IMR-90 (cell line): ENCODE data around the gene CCT7. TPM values are rescaled to one million over a fixed set of nuclear protein-coding genes. Genes with fewer than 3 reads are reported as not detected.

Experiments
- ATAC-seq: fragments of 200-7000 bp; cut with Tn5 transposase; 2 replicates; pipeline ENCODE4 v1.9.1; 2020; ENCODE audit warnings: low read depth, mild to moderate bottlenecking, moderate library complexity
- BruUV-seq: library from RNA; stranded (reverse); fragments of 400-500 nt; replicated peaks from 2 replicates; lab custom pipeline; 2021; lab: Mats Ljungman, UMichigan
- CTCF ChIA-PET: fragments of 300-600 bp; formaldehyde crosslinking; extraction: SDS; loops from one replicate; lab custom pipeline; 2021; ENCODE audit warnings: antibody characterized with exemption; lab: Yijun Ruan, JAX
- POLR2A ChIA-PET: fragments of 300-600 bp; sonication (Branson Sonifier 250); formaldehyde crosslinking; loops from one replicate; lab custom pipeline; 2022; ENCODE audit warnings: antibody characterized with exemption; ENCODE audit not compliant: unreplicated experiment; lab: Charles Lee
- DNase-seq: peaks from one replicate; pipeline ENCODE4 v3.0.0; 2013
- H2AFZ ChIP-seq: replicated peaks from 2 replicates; pipeline ENCODE3; 2013; ENCODE audit warnings: low read length, mild to moderate bottlenecking; ENCODE audit not compliant: poor library complexity
- H2AK5ac ChIP-seq: 2 replicates; pipeline ENCODE4 v1.6.1; 2013; ENCODE audit warnings: low read depth, low read length, inconsistent platforms
- H2AK9ac ChIP-seq: replicated peaks from 2 replicates; pipeline ENCODE3; 2013; ENCODE audit warnings: mild to moderate bottlenecking, low read depth, low read length, moderate library complexity; ENCODE audit not compliant: poor library complexity
- H2BK120ac ChIP-seq: 2 replicates; pipeline ENCODE4 v1.6.1; 2013; ENCODE audit warnings: low read depth, low read length, inconsistent platforms
- H2BK15ac ChIP-seq: 3 replicates; pipeline ENCODE4 v1.6.1; 2013; ENCODE audit warnings: low read depth, low read length, inconsistent platforms
- H2BK20ac ChIP-seq: 2 replicates; pipeline ENCODE4 v1.6.1; 2013; ENCODE audit warnings: low read depth, mild to moderate bottlenecking, inconsistent platforms, low read length, moderate library complexity
- H2BK5ac ChIP-seq: 2 replicates; pipeline ENCODE4 v1.6.1; 2013; ENCODE audit warnings: mild to moderate bottlenecking, low read depth, low read length, inconsistent platforms; ENCODE audit not compliant: poor library complexity, severe bottlenecking
- H3K14ac ChIP-seq: replicated peaks from 2 replicates; pipeline ENCODE4 v1.6.1; 2013; ENCODE audit warnings: low read depth, low read length, inconsistent platforms
- H3K18ac ChIP-seq: 2 replicates; pipeline ENCODE4 v1.6.1; 2013; ENCODE audit warnings: low read depth, low read length, control low read depth
- H3K23ac ChIP-seq: 2 replicates; pipeline ENCODE4 v1.6.1; 2013; ENCODE audit warnings: low read depth, low read length, inconsistent platforms
- H3K27ac ChIP-seq: 2 replicates; pipeline ENCODE4 v1.5.1; 2013; ENCODE audit warnings: mild to moderate bottlenecking, control low read depth, low read length; ENCODE audit not compliant: insufficient read depth
- H3K27me3 ChIP-seq: 2 replicates; pipeline ENCODE4 v1.6.1; 2013; ENCODE audit warnings: low read length; ENCODE audit not compliant: control insufficient read depth, insufficient read depth
- H3K36me3 ChIP-seq: 2 replicates; pipeline ENCODE4 v1.6.1; 2013; ENCODE audit warnings: low read length, mixed read lengths; ENCODE audit not compliant: control insufficient read depth, insufficient read depth
- H3K4ac ChIP-seq: 2 replicates; pipeline ENCODE4 v1.6.1; 2013; ENCODE audit warnings: low read depth, low read length, inconsistent platforms
- H3K4me1 ChIP-seq: 2 replicates; pipeline ENCODE4 v1.6.1; 2013; ENCODE audit warnings: low read length, mixed read lengths; ENCODE audit not compliant: control insufficient read depth, insufficient read depth
- H3K4me2 ChIP-seq: 2 replicates; pipeline ENCODE4 v1.6.1; 2013; ENCODE audit warnings: low read depth, mild to moderate bottlenecking, control low read depth, low read length, moderate library complexity
- H3K4me3 ChIP-seq: 2 replicates; pipeline ENCODE4 v1.5.1; 2013; ENCODE audit warnings: low read depth, mild to moderate bottlenecking, control low read depth, low read length, moderate library complexity; ENCODE audit not compliant: insufficient read depth
- H3K56ac ChIP-seq: 2 replicates; pipeline ENCODE4 v1.6.1; 2013; ENCODE audit warnings: low read length, inconsistent platforms; ENCODE audit not compliant: insufficient read depth; ENCODE audit errors: extremely low read depth
- H3K79me1 ChIP-seq, 2 experiments: 2 replicates each; pipeline ENCODE4 v1.6.1; 2013; ENCODE audit warnings: low read length in 2 of 2, inconsistent platforms in 1 of 2, low read depth in 1 of 2
- H3K9ac ChIP-seq: 2 replicates; pipeline ENCODE4 v1.6.1; 2013; ENCODE audit warnings: low read depth, low read length, control low read depth
- H3K9me1 ChIP-seq: 2 replicates; pipeline ENCODE4 v1.6.1; 2013; ENCODE audit warnings: low read length, inconsistent platforms; ENCODE audit not compliant: insufficient read depth
- H3K9me3 ChIP-seq: 2 replicates; pipeline ENCODE4 v1.6.1; 2013; ENCODE audit warnings: low read length; ENCODE audit not compliant: control insufficient read depth, insufficient read depth
- H4K20me1 ChIP-seq: 2 replicates; pipeline ENCODE4 v1.6.1; 2013; ENCODE audit warnings: low read length, inconsistent platforms; ENCODE audit not compliant: insufficient read depth
- H4K5ac ChIP-seq: 2 replicates; pipeline ENCODE4 v1.6.1; 2013; ENCODE audit warnings: mild to moderate bottlenecking, low read depth, low read length, control low read depth
- H4K8ac ChIP-seq, 2 experiments: 2 replicates each; pipeline ENCODE4 v1.6.1; 2013; ENCODE audit warnings: low read depth in 2 of 2, low read length in 2 of 2, control low read depth in 1 of 2, inconsistent platforms in 1 of 2
- H4K91ac ChIP-seq: 2 replicates; pipeline ENCODE4 v1.6.1; 2013; ENCODE audit warnings: low read depth, low read length, inconsistent platforms; ENCODE audit not compliant: insufficient read depth
- SMC3 ChIP-seq: fragments of 150-350 bp; IDR thresholded peaks from 2 replicates; pipeline ENCODE4 v1.6.1; 2016; ENCODE audit warnings: low read depth, mild to moderate bottlenecking, antibody characterized with exemption, low read length, moderate library complexity
- WGBS, 2 experiments: methylation state at CpG; one replicate each; pipeline versions ENCODE4 v1.1.5 to v1.1.7; 2013; ENCODE audit warnings: missing lambda C conversion rate in 2 of 2; ENCODE audit not compliant: insufficient read length in 1 of 2; ENCODE audit errors: extremely low coverage in 2 of 2; 5-methylcytosine and 5-hydroxymethylcytosine counted together
- dilution Hi-C: fragments of 300-500 bp; cut with HindIII; formaldehyde crosslinking; loops from one replicate; pipeline ENCODE4 v1.14.3; 2018; ENCODE audit warnings: low sequenced_read_pairs; ENCODE audit not compliant: unreplicated experiment
- in situ Hi-C: fragments of 300-500 bp; cut with MboI; formaldehyde crosslinking; loops from 3 replicates; pipeline ENCODE4 v1.14.3; 2019; ENCODE audit warnings: low sequenced_read_pairs, inconsistent platforms, mixed read lengths
- intact Hi-C: fragments of 100-400 bp; cut with micrococcal nuclease; formaldehyde crosslinking; loops from 2 replicates; pipeline ENCODE4 v1.10.0; 2022
- polyA plus RNA-seq, 3 experiments: library from polyadenylated mRNA; depleted of rRNA; stranded (reverse); fragments of >200 nt; gene quantifications; 2 replicates each; pipeline ENCODE4 v1.2.3, GENCODE V29; 2012; ENCODE audit warnings: low replicate concordance in 1 of 3
- total RNA-seq: library from RNA; depleted of rRNA; stranded (reverse); fragments of >200 nt; gene quantifications from 2 replicates; pipeline ENCODE4 v1.2.3, GENCODE V29; 2012
- TF ChIP-seq, protein P1 (sequence below): fragments of 150-350 bp; IDR thresholded peaks from 2 replicates; pipeline ENCODE4 v1.6.1; 2016; ENCODE audit warnings: low read depth, mild to moderate bottlenecking, low read length, moderate library complexity, borderline replicate concordance

The CCT7 gene
- total and polyA plus RNA-seq, 2 of the 4 experiments (the other 2 are of a cell fraction): 321 to 575 TPM

DNA sequence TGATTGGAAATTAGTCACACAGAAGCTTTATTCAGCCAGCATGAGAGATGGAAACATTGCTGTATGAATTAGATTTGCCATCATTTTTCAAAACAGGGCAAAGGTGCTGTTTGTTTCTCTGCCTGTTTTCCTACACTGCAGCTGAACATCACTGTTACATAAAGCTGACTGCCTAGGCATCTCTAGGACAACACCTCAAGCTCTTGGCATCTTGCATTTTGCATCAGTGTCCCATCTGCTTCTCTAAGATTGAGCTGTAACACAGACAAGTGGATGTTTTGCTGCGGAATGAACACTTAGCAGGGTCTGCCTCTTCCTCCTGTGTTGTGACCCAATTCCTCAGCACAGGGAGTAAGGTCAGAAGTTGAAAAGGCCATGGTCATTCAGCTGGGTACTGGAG is 4.9 kb downstream of the CCT7 start:
- Histone ChIP-seq H3K36me3 (peaks cover 25% of the 10 kb centered on the region), H4K8ac (no peak overlapping the region), H3K23ac (no peak overlapping the region), H2BK5ac (no peak overlapping the region), H3K9me1 (peaks cover 10% of the 10 kb centered on the region), H3K14ac (no peak overlapping the region), H3K79me1 (peaks cover 27 to 70% of the 10 kb centered on the region in 2 experiments), H2AK5ac (no peak overlapping the region), H2BK120ac (no peak overlapping the region), H3K18ac (no peak overlapping the region), H3K9me3 (no peaks in the 10 kb centered on the region), H3K27ac (no peak overlapping the region), H3K4ac (no peak overlapping the region), H2BK15ac (no peak overlapping the region), H3K4me1 (peaks cover 3% of the 10 kb centered on the region), H3K4me3 (no peak overlapping the region), H3K9ac (no peak overlapping the region), H2AFZ (no peak overlapping the region), H3K56ac (no peak overlapping the region), H4K20me1 (peaks cover 74% of the 10 kb centered on the region), H3K27me3 (no peaks in the 10 kb centered on the region), H3K4me2 (no peak overlapping the region), H4K5ac (no peak overlapping the region), H2BK20ac (no peak overlapping the region), H4K91ac (no peak overlapping the region), H2AK9ac (no peak overlapping the region)
- CTCF ChIA-PET: no interaction called here
- 100% methylated on average over 1 of the region's 1 CpG; no CpG with 5 or more reads in 1 of the 2 experiments for WGBS, 2 experiments
- BruUV-seq: no TSS peak
- POLR2A ChIA-PET: no interaction called here
- intact Hi-C loops (no loop called here), dilution Hi-C loops (no loop called here), in situ Hi-C loops (no loop called here)
- DNase-seq (no peak), ATAC-seq (no peak)
- no peak for TF ChIP-seq SMC3
- TF ChIP-seq, protein P1, sequence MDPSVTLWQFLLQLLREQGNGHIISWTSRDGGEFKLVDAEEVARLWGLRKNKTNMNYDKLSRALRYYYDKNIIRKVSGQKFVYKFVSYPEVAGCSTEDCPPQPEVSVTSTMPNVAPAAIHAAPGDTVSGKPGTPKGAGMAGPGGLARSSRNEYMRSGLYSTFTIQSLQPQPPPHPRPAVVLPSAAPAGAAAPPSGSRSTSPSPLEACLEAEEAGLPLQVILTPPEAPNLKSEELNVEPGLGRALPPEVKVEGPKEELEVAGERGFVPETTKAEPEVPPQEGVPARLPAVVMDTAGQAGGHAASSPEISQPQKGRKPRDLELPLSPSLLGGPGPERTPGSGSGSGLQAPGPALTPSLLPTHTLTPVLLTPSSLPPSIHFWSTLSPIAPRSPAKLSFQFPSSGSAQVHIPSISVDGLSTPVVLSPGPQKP: no peak
